ENCODE results near the gene PARVB. TPM values are rescaled to one million over a fixed set of nuclear protein-coding genes. Genes with fewer than 3 reads are reported as not detected.

PARVB gene
- total and polyA plus RNA-seq, 2 donors (not counting 3 experiments of a cell fraction or from before 2014, with no cell fraction given) = 155 to 162 TPM

DNA sequence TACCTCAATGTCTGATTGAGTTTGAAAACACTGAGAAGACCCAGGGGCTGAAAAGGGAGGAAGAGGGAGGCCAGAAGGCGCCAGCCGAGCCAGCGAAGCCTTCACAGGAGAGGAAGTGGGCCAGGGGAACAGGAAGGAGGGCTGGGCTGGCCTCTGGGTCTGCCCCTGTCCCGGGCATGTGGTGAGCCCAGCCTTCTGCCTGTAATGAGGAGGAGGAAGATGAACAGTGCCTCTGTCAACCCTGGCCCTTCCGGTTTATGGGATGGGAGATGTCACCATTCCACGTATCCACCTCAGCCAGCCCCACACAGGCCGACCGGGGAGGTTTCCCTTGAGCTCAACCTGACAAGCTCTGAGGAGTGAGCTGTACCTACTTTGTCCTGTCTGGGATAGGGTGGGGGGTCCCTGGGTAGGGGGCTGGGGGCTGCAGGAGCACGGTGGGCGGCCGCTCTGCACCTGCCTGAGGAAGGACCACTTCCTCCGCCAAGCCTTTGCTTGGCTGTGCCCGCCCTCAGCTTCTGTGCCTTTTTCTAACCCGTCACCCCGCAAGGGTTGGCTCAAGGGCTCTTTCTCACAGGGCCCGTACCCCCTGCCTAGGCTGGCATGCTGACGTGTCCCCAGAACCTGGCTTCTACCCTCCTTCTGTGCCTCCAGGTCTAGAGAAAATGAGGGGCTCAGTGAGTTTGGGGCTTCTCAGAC is 158.6 kb downstream of the PARVB start:
- no peak overlapping the region for H3K4me3 ChIP-seq (replicated peaks in 1 of 3; ENCODE audit: insufficient read depth in 1 of 3, low read depth in 1 of 3, low read length in 3 of 3)
- H3K79me2 ChIP-seq (ENCODE audit: control insufficient read depth, insufficient read depth, low read length) = no peaks in the 10 kb centered on the region
- H3K9me3 ChIP-seq (replicated peaks; ENCODE audit: control insufficient read depth, insufficient read depth, low read length) = no peaks in the 10 kb centered on the region
- H3K4me1 ChIP-seq (ENCODE audit: control insufficient read depth, extremely low read depth, insufficient read depth, low read length) = no peaks in the 10 kb centered on the region
- dilution Hi-C loops (cut with MboI; ENCODE audit: extremely low pct_ligation_motif_present, low sequenced_read_pairs) = no loop called here
- H3K9ac ChIP-seq (replicated peaks; ENCODE audit: extremely low read depth, insufficient read depth, low read length) = no peak overlapping the region
- ChIA-PET POLR2A (no interaction called here), CTCF (no interaction called here)
- no peak overlapping the region for H2AFZ ChIP-seq (ENCODE audit: low read depth, low read length)
- H3K27me3 ChIP-seq (ENCODE audit: control insufficient read depth in 2 of 2, insufficient read depth in 2 of 2, low read length in 2 of 2) = peaks cover 14 to 19% of the 10 kb centered on the region in 2 experiments
- BruUV-seq (replicated peaks) = no TSS peak
- TF ChIP-seq POLR2A (IDR thresholded peaks at IDR 0.05; ENCODE audit: low read depth, low read length) (no peak), JUN (IDR thresholded peaks at IDR 0.05; ENCODE audit: borderline replicate concordance, insufficient read depth, insufficient read length, low read depth) (no peak), POLR2AphosphoS5 (IDR thresholded peaks at IDR 0.05; ENCODE audit: insufficient read depth, low read depth, low read length) (no peak), GATA2 (IDR thresholded peaks at IDR 0.05; ENCODE audit: insufficient read depth, insufficient read length, low read depth, low read length) (no peak), MYC (IDR thresholded peaks at IDR 0.05; ENCODE audit: low read depth, low read length) (no peak), FOS (IDR thresholded peaks at IDR 0.05; ENCODE audit: borderline replicate concordance, insufficient read depth, low read length) (no peak), EZH2 (IDR thresholded peaks at IDR 0.05; ENCODE audit: borderline replicate concordance, low read depth, low read length, severe bottlenecking) (no peak)
- TF ChIP-seq, protein P1, sequence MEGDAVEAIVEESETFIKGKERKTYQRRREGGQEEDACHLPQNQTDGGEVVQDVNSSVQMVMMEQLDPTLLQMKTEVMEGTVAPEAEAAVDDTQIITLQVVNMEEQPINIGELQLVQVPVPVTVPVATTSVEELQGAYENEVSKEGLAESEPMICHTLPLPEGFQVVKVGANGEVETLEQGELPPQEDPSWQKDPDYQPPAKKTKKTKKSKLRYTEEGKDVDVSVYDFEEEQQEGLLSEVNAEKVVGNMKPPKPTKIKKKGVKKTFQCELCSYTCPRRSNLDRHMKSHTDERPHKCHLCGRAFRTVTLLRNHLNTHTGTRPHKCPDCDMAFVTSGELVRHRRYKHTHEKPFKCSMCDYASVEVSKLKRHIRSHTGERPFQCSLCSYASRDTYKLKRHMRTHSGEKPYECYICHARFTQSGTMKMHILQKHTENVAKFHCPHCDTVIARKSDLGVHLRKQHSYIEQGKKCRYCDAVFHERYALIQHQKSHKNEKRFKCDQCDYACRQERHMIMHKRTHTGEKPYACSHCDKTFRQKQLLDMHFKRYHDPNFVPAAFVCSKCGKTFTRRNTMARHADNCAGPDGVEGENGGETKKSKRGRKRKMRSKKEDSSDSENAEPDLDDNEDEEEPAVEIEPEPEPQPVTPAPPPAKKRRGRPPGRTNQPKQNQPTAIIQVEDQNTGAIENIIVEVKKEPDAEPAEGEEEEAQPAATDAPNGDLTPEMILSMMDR (IDR thresholded peaks at IDR 0.05; ENCODE audit: extremely low read depth in 1 of 2, insufficient read depth in 1 of 2, low read depth in 1 of 2, low read length in 2 of 2) = no peak
- TF ChIP-seq, protein P2, sequence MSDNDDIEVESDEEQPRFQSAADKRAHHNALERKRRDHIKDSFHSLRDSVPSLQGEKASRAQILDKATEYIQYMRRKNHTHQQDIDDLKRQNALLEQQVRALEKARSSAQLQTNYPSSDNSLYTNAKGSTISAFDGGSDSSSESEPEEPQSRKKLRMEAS (IDR thresholded peaks at IDR 0.05; ENCODE audit: insufficient read depth, insufficient read length) = no peak
- DNase-seq (ENCODE audit: low read depth, low spot score) (no peak), FAIRE-seq (no peak)
- intact Hi-C loops (cut with micrococcal nuclease) = no loop called here
- H3K4me2 ChIP-seq (ENCODE audit: insufficient read depth, low read length) = no peak overlapping the region
- no peaks in the 10 kb centered on the region for H3K9me1 ChIP-seq (replicated peaks; ENCODE audit: control insufficient read depth, extremely low read depth, insufficient read depth, low read length)
- no peaks in the 10 kb centered on the region for H3K36me3 ChIP-seq (ENCODE audit: control insufficient read depth in 2 of 2, extremely low read depth in 1 of 2, insufficient read depth in 2 of 2, low read length in 2 of 2)
- no peak overlapping the region for H3K27ac ChIP-seq (ENCODE audit: insufficient read depth, low read depth, low read length)
- no peaks in the 10 kb centered on the region for H4K20me1 ChIP-seq (replicated peaks; ENCODE audit: control insufficient read depth, extremely low read depth, insufficient read depth, low read length)

Data from endothelial cell of umbilical vein (primary cell).